Gastroesophageal sphincter (tissue), 3 donors: ENCODE results near the gene KLHL21.

Experiments used
- POLR2A ChIP-seq, 2 donors: fragments of 450-650 bp; IDR thresholded peaks; one replicate each; pipeline ENCODE4 v1.6.1; 2017; ENCODE audit warnings: antibody characterized with exemption in 2 of 2, mild to moderate bottlenecking in 2 of 2, moderate library complexity in 1 of 2
- TF ChIP-seq, protein P1 (sequence below), 4 experiments: fragments of 200-600 bp in 2 of 4; fragments of 450-650 bp in 2 of 4; sonication (generic) in 1 of 4; IDR thresholded peaks; one replicate each; pipeline ENCODE4 v1.5.1; 2017 to 2019; ENCODE audit warnings: antibody characterized with exemption in 4 of 4, mild to moderate bottlenecking in 2 of 4, moderate library complexity in 2 of 4

DNA sequence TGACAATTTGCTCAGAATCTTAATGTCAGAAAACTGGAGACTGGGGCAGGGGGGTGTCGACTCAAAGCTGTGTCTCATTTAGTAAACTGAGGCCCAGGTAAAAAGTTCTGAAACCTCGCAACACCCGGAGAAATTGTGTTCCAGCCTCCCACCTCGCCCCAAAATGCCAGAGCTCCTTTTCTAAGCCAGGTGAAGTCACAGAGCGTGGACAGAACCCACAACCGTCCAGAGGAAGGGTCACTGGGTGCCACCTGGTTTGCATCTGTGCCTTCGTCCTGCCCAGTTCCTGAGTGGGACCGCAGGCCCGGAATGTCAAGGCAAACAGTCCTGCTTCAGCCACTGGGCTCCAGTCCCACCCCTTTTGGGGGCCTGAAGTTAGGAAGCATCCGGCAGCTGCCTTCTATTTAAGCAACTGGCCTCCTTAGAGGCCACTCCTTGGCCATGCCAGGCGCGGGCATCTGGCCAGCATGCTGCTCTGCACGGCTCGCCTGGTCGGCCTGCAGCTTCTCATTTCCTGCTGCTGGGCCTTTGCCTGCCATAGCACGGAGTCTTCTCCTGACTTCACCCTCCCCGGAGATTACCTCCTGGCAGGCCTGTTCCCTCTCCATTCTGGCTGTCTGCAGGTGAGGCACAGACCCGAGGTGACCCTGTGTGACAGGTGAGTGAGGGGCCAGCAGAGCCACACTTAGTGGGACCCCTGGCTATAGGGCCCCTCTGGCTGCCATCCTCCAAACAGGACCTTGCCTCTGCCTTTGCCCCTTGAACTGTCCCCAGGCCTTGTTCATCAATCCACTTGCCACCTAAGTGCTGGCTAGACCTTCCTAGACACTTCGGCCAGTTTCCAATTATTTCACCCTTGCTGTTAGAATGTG is 47.5 kb downstream of the KLHL21 start, which contains the start of gene TAS1R1:
- no peak for TF ChIP-seq POLR2A (IDR thresholded peaks at IDR 0.05)
- TF ChIP-seq, protein P1, sequence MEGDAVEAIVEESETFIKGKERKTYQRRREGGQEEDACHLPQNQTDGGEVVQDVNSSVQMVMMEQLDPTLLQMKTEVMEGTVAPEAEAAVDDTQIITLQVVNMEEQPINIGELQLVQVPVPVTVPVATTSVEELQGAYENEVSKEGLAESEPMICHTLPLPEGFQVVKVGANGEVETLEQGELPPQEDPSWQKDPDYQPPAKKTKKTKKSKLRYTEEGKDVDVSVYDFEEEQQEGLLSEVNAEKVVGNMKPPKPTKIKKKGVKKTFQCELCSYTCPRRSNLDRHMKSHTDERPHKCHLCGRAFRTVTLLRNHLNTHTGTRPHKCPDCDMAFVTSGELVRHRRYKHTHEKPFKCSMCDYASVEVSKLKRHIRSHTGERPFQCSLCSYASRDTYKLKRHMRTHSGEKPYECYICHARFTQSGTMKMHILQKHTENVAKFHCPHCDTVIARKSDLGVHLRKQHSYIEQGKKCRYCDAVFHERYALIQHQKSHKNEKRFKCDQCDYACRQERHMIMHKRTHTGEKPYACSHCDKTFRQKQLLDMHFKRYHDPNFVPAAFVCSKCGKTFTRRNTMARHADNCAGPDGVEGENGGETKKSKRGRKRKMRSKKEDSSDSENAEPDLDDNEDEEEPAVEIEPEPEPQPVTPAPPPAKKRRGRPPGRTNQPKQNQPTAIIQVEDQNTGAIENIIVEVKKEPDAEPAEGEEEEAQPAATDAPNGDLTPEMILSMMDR (IDR thresholded peaks at IDR 0.05), result no peak
